Endothelial cell (in vitro differentiated cells): ENCODE measurements around the gene DVL1. TPM values are rescaled to one million over a fixed set of nuclear protein-coding genes. Genes with fewer than 3 reads are reported as not detected.
"Not testable (repeated sequence)": the region's sequence is repeated elsewhere in the genome, so short reads cannot be mapped to it uniquely, and the experiment has no call there.

Experiments used
- DNase-seq: peaks from one replicate; pipeline ENCODE4 v3.0.0; 2021; ENCODE audit warnings: low spot score
- H3K27ac Mint-ChIP-seq: one replicate; pipeline ENCODE4 v1.8.0; 2021; ENCODE audit warnings: mixed read lengths, inconsistent platforms; ENCODE audit not compliant: unreplicated experiment
- H3K27me3 Mint-ChIP-seq: one replicate; pipeline ENCODE4 v1.8.0; 2021; ENCODE audit warnings: mild to moderate bottlenecking, moderate library complexity, mixed read lengths, inconsistent platforms; ENCODE audit not compliant: unreplicated experiment
- H3K36me3 Mint-ChIP-seq: one replicate; pipeline ENCODE4 v1.8.0; 2021; ENCODE audit warnings: mild to moderate bottlenecking, low read depth, mixed read lengths, inconsistent platforms; ENCODE audit not compliant: unreplicated experiment
- H3K4me1 Mint-ChIP-seq: one replicate; pipeline ENCODE4 v1.8.0; 2021; ENCODE audit warnings: mild to moderate bottlenecking, mixed read lengths, inconsistent platforms; ENCODE audit not compliant: unreplicated experiment
- H3K4me3 Mint-ChIP-seq: one replicate; pipeline ENCODE4 v1.8.0; 2021; ENCODE audit warnings: mild to moderate bottlenecking, mixed read lengths, inconsistent platforms; ENCODE audit not compliant: unreplicated experiment
- H3K9me3 Mint-ChIP-seq: one replicate; pipeline ENCODE4 v1.8.0; 2021; ENCODE audit warnings: mixed read lengths, inconsistent platforms; ENCODE audit not compliant: unreplicated experiment
- CTCF ChIP-seq: fragments of 200-600 bp; sonication (generic); IDR thresholded peaks from one replicate; pipeline ENCODE4 v1.5.0; 2021; ENCODE audit warnings: antibody characterized with exemption; ENCODE audit not compliant: unreplicated experiment
- total RNA-seq: library from RNA; stranded (reverse); fragmentation: NEBNext Ultra II Directional; extraction: Animal tissue kit (Norgen Biotek cat#: 25700); gene quantifications from one replicate; pipeline ENCODE4 v1.2.1, GENCODE V29; 2021; ENCODE audit not compliant: unreplicated experiment

Gene DVL1
- total RNA-seq, 1 donor from 2014 or later: 26.7 TPM

- peaks cover 5% of the 10 kb centered on the region for H3K27me3 Mint-ChIP-seq
- H3K36me3 Mint-ChIP-seq: peaks cover 4% of the 10 kb centered on the region
- H3K4me3 Mint-ChIP-seq: no peak overlapping the region
- H3K9me3 Mint-ChIP-seq: no peaks in the 10 kb centered on the region
- no peak for TF ChIP-seq CTCF
- H3K27ac Mint-ChIP-seq: no peak overlapping the region
- DNase-seq: no peak
- peaks cover 4% of the 10 kb centered on the region for H3K4me1 Mint-ChIP-seq
Observed at GRCh38 chr1:1370771-1371300, 21.6 kb upstream of the DVL1 start.

GRCh38 chr1:1370094-1370493 lies 20.9 kb upstream of the DVL1 start:
- H3K36me3 Mint-ChIP-seq, H3K4me1 Mint-ChIP-seq, H3K4me3 Mint-ChIP-seq, H3K27me3 Mint-ChIP-seq, H3K27ac Mint-ChIP-seq, H3K9me3 Mint-ChIP-seq, DNase-seq: not testable (repeated sequence)

- Mint-ChIP-seq H3K9me3 (no peaks in the 10 kb centered on the region), H3K4me3 (no peak overlapping the region), H3K27me3 (peaks cover 1% of the 10 kb centered on the region), H3K27ac (no peak overlapping the region), H3K4me1 (no peaks in the 10 kb centered on the region), H3K36me3 (no peaks in the 10 kb centered on the region)
- no peak for DNase-seq
- TF ChIP-seq CTCF: no peak
Observed at GRCh38 chr1:1367315-1367714, 18.1 kb upstream of the DVL1 start.

GRCh38 chr1:1366699-1367066 lies 17.5 kb upstream of the DVL1 start:
- no peak for TF ChIP-seq CTCF
- no peak for DNase-seq
- H3K36me3 Mint-ChIP-seq: no peaks in the 10 kb centered on the region
- H3K4me3 Mint-ChIP-seq: no peak overlapping the region
- H3K27me3 Mint-ChIP-seq: peaks cover 3% of the 10 kb centered on the region
- H3K4me1 Mint-ChIP-seq: no peaks in the 10 kb centered on the region
- no peaks in the 10 kb centered on the region for H3K9me3 Mint-ChIP-seq
- H3K27ac Mint-ChIP-seq: no peak overlapping the region

- DNase-seq: no peak
- H3K4me1 Mint-ChIP-seq: no peaks in the 10 kb centered on the region
- no peak overlapping the region for H3K27ac Mint-ChIP-seq
- H3K36me3 Mint-ChIP-seq: no peaks in the 10 kb centered on the region
- H3K9me3 Mint-ChIP-seq: no peaks in the 10 kb centered on the region
- no peak overlapping the region for H3K4me3 Mint-ChIP-seq
- no peak for TF ChIP-seq CTCF
- H3K27me3 Mint-ChIP-seq: peaks cover 4% of the 10 kb centered on the region
Observed at GRCh38 chr1:1365875-1366698, 16.9 kb upstream of the DVL1 start.
